ENCODE results near the gene PCBD1.

The PCBD1 gene

GRCh38 chr10:70849582-70850016, 38.8 kb downstream of the PCBD1 start:
- H3K9me3 ChIP-seq (ENCODE audit: control insufficient read depth, low read length), result no peaks in the 10 kb centered on the region
- H3K27ac ChIP-seq (ENCODE audit: insufficient read depth, low read length, poor library complexity, severe bottlenecking), result no peak overlapping the region
- H3K36me3 ChIP-seq (ENCODE audit: control insufficient read depth, insufficient read depth, low read length), result peaks cover 15% of the 10 kb centered on the region
- H3K4me1 ChIP-seq (ENCODE audit: control insufficient read depth, insufficient read depth, low read length, poor library complexity, severe bottlenecking), result no peaks in the 10 kb centered on the region
- DNase-seq, result no peak
- no peak overlapping the region for H3K4me3 ChIP-seq (ENCODE audit: insufficient read depth, low read depth, low read length, poor library complexity, severe bottlenecking)
- H3K27me3 ChIP-seq (replicated peaks; ENCODE audit: control insufficient read depth, insufficient read depth, low read length, poor library complexity, severe bottlenecking), result no peaks in the 10 kb centered on the region

- H3K9me3 ChIP-seq (ENCODE audit: control insufficient read depth, low read length), result no peaks in the 10 kb centered on the region
- H3K36me3 ChIP-seq (ENCODE audit: control insufficient read depth, insufficient read depth, low read length), result peaks cover 13% of the 10 kb centered on the region
- H3K27me3 ChIP-seq (replicated peaks; ENCODE audit: control insufficient read depth, insufficient read depth, low read length, poor library complexity, severe bottlenecking), result no peaks in the 10 kb centered on the region
- no peaks in the 10 kb centered on the region for H3K4me1 ChIP-seq (ENCODE audit: control insufficient read depth, insufficient read depth, low read length, poor library complexity, severe bottlenecking)
- no peak for DNase-seq
- H3K4me3 ChIP-seq (ENCODE audit: insufficient read depth, low read depth, low read length, poor library complexity, severe bottlenecking), result no peak overlapping the region
- no peak overlapping the region for H3K27ac ChIP-seq (ENCODE audit: insufficient read depth, low read length, poor library complexity, severe bottlenecking)
These were observed 40.6 kb downstream of the PCBD1 start for GRCh38 chr10:70847659-70848360.

- no peak overlapping the region for H3K27ac ChIP-seq (ENCODE audit: insufficient read depth, low read length, poor library complexity, severe bottlenecking)
These were observed 41.6 kb downstream of the PCBD1 start for GRCh38 chr10:70846795-70847194.

GRCh38 chr10:70845816-70846215, 42.5 kb downstream of the PCBD1 start:
- Histone ChIP-seq H3K9me3 (ENCODE audit: control insufficient read depth, low read length) (no peaks in the 10 kb centered on the region), H3K4me1 (ENCODE audit: control insufficient read depth, insufficient read depth, low read length, poor library complexity, severe bottlenecking) (no peaks in the 10 kb centered on the region), H3K27me3 (replicated peaks; ENCODE audit: control insufficient read depth, insufficient read depth, low read length, poor library complexity, severe bottlenecking) (no peaks in the 10 kb centered on the region), H3K36me3 (ENCODE audit: control insufficient read depth, insufficient read depth, low read length) (peaks cover 6% of the 10 kb centered on the region), H3K4me3 (ENCODE audit: insufficient read depth, low read depth, low read length, poor library complexity, severe bottlenecking) (no peak overlapping the region), H3K27ac (ENCODE audit: insufficient read depth, low read length, poor library complexity, severe bottlenecking) (no peak overlapping the region)
- DNase-seq, result no peak

More at GRCh38 chr10:70846795-70847194, 41.6 kb downstream of the PCBD1 start:
- Histone ChIP-seq H3K36me3 (ENCODE audit: control insufficient read depth, insufficient read depth, low read length) (peaks cover 12% of the 10 kb centered on the region), H3K9me3 (ENCODE audit: control insufficient read depth, low read length) (no peaks in the 10 kb centered on the region), H3K4me3 (ENCODE audit: insufficient read depth, low read depth, low read length, poor library complexity, severe bottlenecking) (no peak overlapping the region), H3K27me3 (replicated peaks; ENCODE audit: control insufficient read depth, insufficient read depth, low read length, poor library complexity, severe bottlenecking) (no peaks in the 10 kb centered on the region), H3K4me1 (ENCODE audit: control insufficient read depth, insufficient read depth, low read length, poor library complexity, severe bottlenecking) (no peaks in the 10 kb centered on the region)
- no peak for DNase-seq

- no peaks in the 10 kb centered on the region for H3K27me3 ChIP-seq (replicated peaks; ENCODE audit: control insufficient read depth, insufficient read depth, low read length, poor library complexity, severe bottlenecking)
- DNase-seq, result no peak
- H3K27ac ChIP-seq (ENCODE audit: insufficient read depth, low read length, poor library complexity, severe bottlenecking), result no peak overlapping the region
- H3K36me3 ChIP-seq (ENCODE audit: control insufficient read depth, insufficient read depth, low read length), result peaks cover 6% of the 10 kb centered on the region
- H3K4me1 ChIP-seq (ENCODE audit: control insufficient read depth, insufficient read depth, low read length, poor library complexity, severe bottlenecking), result no peaks in the 10 kb centered on the region
- H3K9me3 ChIP-seq (ENCODE audit: control insufficient read depth, low read length), result no peaks in the 10 kb centered on the region
- no peak overlapping the region for H3K4me3 ChIP-seq (ENCODE audit: insufficient read depth, low read depth, low read length, poor library complexity, severe bottlenecking)
These were observed 43.1 kb downstream of the PCBD1 start for GRCh38 chr10:70845256-70845655.

GRCh38 chr10:70843776-70844489, 44.4 kb downstream of the PCBD1 start:
- Histone ChIP-seq H3K36me3 (ENCODE audit: control insufficient read depth, insufficient read depth, low read length) (peaks cover 6% of the 10 kb centered on the region), H3K4me3 (ENCODE audit: insufficient read depth, low read depth, low read length, poor library complexity, severe bottlenecking) (no peak overlapping the region), H3K4me1 (ENCODE audit: control insufficient read depth, insufficient read depth, low read length, poor library complexity, severe bottlenecking) (no peaks in the 10 kb centered on the region), H3K27me3 (replicated peaks; ENCODE audit: control insufficient read depth, insufficient read depth, low read length, poor library complexity, severe bottlenecking) (no peaks in the 10 kb centered on the region), H3K27ac (ENCODE audit: insufficient read depth, low read length, poor library complexity, severe bottlenecking) (no peak overlapping the region), H3K9me3 (ENCODE audit: control insufficient read depth, low read length) (no peaks in the 10 kb centered on the region)
- DNase-seq, result no peak

- Histone ChIP-seq H3K9me3 (ENCODE audit: control insufficient read depth, low read length) (no peaks in the 10 kb centered on the region), H3K27ac (ENCODE audit: insufficient read depth, low read length, poor library complexity, severe bottlenecking) (no peak overlapping the region), H3K4me1 (ENCODE audit: control insufficient read depth, insufficient read depth, low read length, poor library complexity, severe bottlenecking) (no peaks in the 10 kb centered on the region), H3K4me3 (ENCODE audit: insufficient read depth, low read depth, low read length, poor library complexity, severe bottlenecking) (no peak overlapping the region), H3K36me3 (ENCODE audit: control insufficient read depth, insufficient read depth, low read length) (peaks cover 6% of the 10 kb centered on the region), H3K27me3 (replicated peaks; ENCODE audit: control insufficient read depth, insufficient read depth, low read length, poor library complexity, severe bottlenecking) (no peaks in the 10 kb centered on the region)
- no peak for DNase-seq
These were observed 45.0 kb downstream of the PCBD1 start for GRCh38 chr10:70843333-70843732.

- Histone ChIP-seq H3K36me3 (ENCODE audit: control insufficient read depth, insufficient read depth, low read length) (peaks cover 9% of the 10 kb centered on the region), H3K9me3 (ENCODE audit: control insufficient read depth, low read length) (no peaks in the 10 kb centered on the region), H3K4me1 (ENCODE audit: control insufficient read depth, insufficient read depth, low read length, poor library complexity, severe bottlenecking) (no peaks in the 10 kb centered on the region), H3K27ac (ENCODE audit: insufficient read depth, low read length, poor library complexity, severe bottlenecking) (no peak overlapping the region), H3K4me3 (ENCODE audit: insufficient read depth, low read depth, low read length, poor library complexity, severe bottlenecking) (no peak overlapping the region), H3K27me3 (replicated peaks; ENCODE audit: control insufficient read depth, insufficient read depth, low read length, poor library complexity, severe bottlenecking) (no peaks in the 10 kb centered on the region)
- DNase-seq, result no peak
These were observed 47.5 kb downstream of the PCBD1 start for GRCh38 chr10:70840836-70841235.

- Histone ChIP-seq H3K27ac (ENCODE audit: insufficient read depth, low read length, poor library complexity, severe bottlenecking) (no peak overlapping the region), H3K9me3 (ENCODE audit: control insufficient read depth, low read length) (no peaks in the 10 kb centered on the region), H3K36me3 (ENCODE audit: control insufficient read depth, insufficient read depth, low read length) (peaks cover 5% of the 10 kb centered on the region), H3K4me3 (ENCODE audit: insufficient read depth, low read depth, low read length, poor library complexity, severe bottlenecking) (no peak overlapping the region), H3K27me3 (replicated peaks; ENCODE audit: control insufficient read depth, insufficient read depth, low read length, poor library complexity, severe bottlenecking) (no peaks in the 10 kb centered on the region), H3K4me1 (ENCODE audit: control insufficient read depth, insufficient read depth, low read length, poor library complexity, severe bottlenecking) (no peaks in the 10 kb centered on the region)
- DNase-seq, result no peak
These were observed 50.0 kb downstream of the PCBD1 start for GRCh38 chr10:70838270-70838805.

GRCh38 chr10:70837660-70838059, 50.7 kb downstream of the PCBD1 start:
- Histone ChIP-seq H3K4me1 (ENCODE audit: control insufficient read depth, insufficient read depth, low read length, poor library complexity, severe bottlenecking) (no peaks in the 10 kb centered on the region), H3K9me3 (ENCODE audit: control insufficient read depth, low read length) (no peaks in the 10 kb centered on the region), H3K27ac (ENCODE audit: insufficient read depth, low read length, poor library complexity, severe bottlenecking) (no peak overlapping the region), H3K4me3 (ENCODE audit: insufficient read depth, low read depth, low read length, poor library complexity, severe bottlenecking) (no peak overlapping the region), H3K27me3 (replicated peaks; ENCODE audit: control insufficient read depth, insufficient read depth, low read length, poor library complexity, severe bottlenecking) (no peaks in the 10 kb centered on the region), H3K36me3 (ENCODE audit: control insufficient read depth, insufficient read depth, low read length) (peaks cover 5% of the 10 kb centered on the region)
- no peak for DNase-seq
